AML-193 (cell line): ENCODE measurements around the gene F11R.
"Not testable (repeated sequence)": the region's sequence is repeated elsewhere in the genome, so short reads cannot be mapped to it uniquely, and the experiment has no call there.

ENCODE experiments used
- DNase-seq, 2 experiments: peaks; one replicate each; lab custom pipeline; 2025; lab: John Stamatoyannopoulos, UW

F11R gene

DNA sequence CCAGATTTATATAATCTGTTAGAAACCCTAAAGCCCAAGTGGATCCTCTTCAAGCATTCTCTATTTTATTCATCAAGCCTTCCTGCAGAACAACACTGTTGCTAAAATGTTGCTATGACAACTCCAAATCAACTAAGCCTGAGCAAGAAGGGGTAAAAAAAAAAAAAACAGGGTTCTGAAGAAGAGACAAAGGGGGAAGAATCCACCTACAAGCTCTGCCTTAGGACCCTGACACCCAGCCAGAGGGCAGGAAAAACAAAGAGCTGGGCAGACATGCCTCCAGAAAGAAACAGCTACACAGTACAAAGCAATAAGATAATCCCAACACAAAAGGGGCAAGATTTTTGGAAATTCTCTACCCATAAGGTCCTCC is 23.6 kb upstream of the F11R start:
- DNase-seq = no peak

DNA sequence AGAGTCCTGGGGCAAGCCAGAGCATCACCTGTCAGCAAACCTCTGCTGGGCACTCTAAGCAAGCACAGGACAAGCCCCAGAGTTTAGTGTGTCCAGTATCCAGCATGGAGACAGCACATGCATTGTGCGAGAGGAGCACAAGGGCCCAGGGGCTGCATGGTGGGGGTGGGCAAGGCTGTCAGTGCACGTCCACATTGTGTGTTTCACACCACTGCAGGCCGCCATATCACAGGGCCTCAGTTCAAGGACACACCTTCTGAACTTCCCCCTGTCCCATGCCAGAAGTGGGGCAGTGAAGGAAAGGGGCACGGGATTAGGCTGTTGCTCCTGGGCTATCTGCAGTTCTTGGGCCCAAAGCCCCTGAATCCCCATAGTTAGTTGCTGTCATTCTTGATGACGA is 18.6 kb upstream of the F11R start:
- no peak for DNase-seq

DNA sequence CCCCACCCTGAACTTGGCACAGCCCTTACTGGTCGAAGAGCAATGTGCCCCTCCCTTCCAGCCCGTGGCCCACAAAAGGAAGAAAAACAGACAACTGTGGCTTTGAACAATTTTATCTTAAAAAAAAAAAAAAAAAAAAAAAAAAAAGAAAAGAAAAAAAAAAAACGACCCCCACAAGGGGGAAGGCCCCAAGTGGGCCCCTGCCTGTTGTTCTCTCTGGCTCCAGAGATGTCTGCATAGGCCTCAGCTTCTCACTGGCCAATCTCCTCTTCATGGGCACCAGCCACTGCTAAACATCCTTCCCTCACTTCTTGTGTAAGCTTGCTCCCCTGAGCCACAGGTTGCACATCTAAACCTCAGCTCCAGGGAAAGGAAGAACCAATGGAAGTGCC is 18.2 kb upstream of the F11R start:
- DNase-seq = no peak

DNA sequence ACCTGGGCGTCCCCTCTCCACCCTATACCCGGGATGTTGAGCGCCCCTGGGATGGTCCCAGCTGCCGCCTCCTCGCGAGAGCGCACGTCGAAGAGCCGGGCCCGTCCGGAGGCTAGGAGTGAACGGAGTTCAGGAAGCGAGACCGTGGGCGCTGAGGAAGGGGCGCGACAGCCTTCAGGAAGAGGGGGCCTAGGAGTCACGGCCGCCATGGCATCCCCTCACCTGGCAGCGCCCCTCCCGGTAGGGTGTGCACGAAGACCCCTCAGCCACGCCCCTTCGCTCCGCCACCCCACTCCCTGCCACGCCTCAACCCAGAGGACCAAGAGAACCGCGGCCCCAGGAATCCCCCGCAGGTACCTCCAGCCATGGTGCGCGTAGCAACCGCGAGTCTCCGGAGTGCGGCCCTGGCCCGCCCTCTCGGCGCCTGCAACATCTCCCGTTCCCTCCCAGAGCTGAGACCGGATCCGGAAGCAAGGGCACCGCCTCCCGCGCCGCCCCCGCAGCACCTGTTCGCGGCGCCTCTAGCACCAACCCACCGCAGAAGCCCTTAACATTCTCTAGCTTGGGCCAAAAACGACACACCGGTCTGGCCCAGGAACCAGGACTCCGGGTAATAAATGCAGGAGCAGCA is 17.7 kb upstream of the F11R start, which contains the start of gene TSTD1:
TSTD1 (minus strand) TSS at position 442 of the 631 bp plus-strand sequence; CDS start at position 367, 75 bp downstream.
- DNase-seq = peak; percentile 16 to 28

DNA sequence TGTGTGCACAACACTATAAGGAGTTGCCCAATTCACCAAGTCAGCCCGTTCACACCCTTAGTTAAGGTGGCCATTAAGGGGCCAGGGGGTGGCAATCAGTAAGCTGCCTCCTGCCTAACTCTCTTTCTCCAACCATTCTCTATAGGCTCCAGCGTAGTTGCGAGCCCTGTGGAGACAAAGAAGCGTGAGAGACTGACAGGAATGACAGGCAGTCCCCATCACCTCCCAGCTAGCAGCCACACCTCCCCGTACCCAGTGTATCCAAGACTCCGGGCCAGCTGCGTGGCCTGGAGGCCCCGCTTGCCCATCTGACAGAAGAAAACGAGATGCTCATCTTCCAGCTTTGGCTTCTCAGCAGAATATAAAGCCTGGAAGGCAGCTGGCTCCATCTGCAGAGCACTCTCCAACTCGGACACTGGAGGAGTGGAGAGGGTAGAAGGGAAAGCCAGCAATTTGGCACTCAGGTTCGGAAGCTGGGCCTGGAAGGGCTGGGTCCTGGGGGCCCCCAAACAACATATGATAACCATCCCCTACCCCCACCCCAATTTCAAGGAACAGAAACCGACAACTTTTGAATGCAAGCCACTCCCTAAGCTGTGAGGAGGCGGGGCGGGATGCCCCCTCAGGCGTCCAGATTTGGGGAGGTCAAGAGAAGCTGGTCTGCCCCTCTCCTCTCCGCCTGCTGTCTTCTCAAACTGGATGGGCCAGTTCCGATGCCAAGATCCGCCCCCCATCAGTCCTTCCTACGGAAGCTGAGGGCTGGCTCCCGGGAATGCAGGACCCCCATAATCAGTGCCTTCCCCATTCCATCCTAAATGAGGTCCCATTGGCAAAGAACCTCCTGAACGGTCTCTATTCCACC is 16.9 kb upstream of the F11R start:
- DNase-seq = no peak

DNA sequence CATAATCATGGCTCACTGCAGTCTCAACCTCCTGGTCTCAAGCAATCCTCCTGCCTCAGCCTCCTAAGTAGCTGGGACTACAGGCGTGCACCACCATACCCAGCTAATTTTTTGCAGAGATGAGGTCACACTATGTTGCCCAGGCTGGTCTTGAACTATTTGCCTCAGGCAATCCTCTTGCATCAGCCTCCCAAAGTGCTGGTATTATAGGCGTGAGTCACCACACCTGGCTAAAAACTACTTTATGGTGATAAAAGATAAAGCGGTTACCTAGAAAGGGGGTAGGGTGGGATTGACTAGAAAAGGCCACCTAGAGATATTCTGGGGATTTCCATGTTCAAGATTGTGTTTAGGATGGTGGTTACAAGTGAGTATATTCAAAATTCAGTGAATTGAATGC is 12.8 kb upstream of the F11R start:
- no peak for DNase-seq

DNA sequence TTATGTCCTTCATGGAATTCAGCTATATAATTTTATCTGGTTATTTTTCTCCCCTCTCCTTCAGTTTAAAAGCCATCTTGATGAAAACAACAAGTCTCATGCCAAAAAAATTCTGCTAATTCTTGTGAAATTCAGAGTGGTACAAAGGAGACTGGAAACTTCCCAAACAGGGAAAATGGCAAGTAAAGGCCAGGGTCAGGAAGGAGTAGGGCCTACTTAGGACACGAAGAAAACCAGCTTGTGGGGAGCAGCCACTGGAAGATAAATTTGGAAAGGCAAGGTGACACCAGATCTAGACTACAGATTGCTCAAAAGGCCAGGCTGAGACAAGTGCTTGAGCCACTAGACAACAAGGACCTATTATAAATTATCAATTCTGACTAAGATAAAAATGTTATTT is 11.5 kb upstream of the F11R start:
- no peak for DNase-seq

DNA sequence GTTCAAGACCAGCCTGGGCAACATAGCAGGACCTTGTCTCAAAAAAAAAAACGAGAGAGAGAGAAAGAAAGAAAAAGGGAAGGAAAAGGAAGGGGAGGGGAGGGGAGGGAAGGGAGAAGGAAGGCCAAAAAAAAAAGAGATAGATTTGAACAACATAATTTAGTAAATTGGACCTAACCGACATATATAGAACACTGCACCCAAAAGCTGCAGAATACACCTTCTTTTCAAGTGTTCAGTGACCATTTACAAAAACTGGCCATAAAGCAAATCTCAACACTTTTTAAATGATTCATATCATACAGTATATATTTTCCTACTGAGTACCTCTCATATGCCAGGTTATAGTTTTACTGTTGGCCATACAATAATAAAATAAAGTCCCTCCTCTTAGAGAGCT is 10.9 kb upstream of the F11R start:
- no peak for DNase-seq

DNA sequence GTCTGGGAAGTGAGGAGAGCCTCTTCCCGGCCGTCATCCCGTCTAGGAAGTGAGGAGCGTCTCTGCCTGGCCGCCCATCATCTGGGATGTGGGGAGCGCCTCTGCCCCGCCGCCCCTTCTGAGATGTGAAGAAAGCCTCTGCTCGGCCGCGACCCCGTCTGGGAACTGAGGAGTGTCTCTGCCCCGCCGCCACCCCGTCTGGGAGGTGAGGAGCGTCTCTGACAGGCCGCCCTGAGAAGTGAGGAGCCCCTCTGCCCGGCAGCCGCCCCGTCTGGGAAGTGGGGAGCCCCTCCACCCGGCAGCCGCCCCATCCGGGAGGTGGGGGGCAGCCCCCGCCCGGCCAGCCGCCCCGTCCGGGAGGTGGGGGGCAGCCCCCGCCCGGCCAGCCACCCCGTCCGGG is 8.5 kb upstream of the F11R start:
- DNase-seq = not testable (repeated sequence)

DNA sequence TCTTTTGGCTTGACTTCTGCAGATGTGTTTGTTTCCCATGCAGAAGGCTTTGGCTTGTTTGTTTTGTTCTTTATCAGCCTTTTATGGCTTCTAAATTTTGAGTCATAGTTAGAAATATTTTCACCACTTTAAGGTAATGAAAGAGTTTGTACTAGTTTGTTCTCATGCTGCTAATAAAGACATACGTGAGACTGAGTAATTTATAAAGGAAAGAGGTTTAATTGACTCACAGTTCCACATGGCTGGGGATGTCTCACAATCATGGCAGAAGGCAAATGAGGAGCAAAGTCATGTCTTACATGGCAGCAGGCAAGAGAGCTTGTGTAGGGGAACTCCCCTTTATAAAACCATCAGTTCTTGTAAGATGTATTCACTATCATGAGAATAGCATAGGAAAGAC is 6.0 kb upstream of the F11R start:
- not testable (repeated sequence) for DNase-seq

DNA sequence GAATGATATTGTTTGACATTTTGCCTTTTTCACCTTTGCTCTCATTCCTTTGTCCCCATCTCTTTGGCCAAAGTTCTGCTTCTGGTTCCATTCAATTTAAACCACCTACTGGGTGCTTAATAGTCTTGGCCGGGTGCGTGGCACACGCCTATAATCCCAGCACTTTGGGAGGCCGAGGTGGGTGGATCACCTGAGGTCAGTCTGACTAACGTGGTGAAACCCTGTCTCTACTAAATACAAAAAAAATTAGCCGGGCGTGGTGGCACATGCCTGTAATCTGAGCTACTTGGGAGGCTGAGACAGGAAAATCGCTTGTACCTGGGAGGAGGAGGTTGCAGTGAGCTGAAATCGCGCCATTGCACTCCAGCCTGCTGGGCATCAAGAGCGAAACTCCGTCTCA is 1.5 kb upstream of the F11R start:
- DNase-seq = not testable (repeated sequence)

DNA sequence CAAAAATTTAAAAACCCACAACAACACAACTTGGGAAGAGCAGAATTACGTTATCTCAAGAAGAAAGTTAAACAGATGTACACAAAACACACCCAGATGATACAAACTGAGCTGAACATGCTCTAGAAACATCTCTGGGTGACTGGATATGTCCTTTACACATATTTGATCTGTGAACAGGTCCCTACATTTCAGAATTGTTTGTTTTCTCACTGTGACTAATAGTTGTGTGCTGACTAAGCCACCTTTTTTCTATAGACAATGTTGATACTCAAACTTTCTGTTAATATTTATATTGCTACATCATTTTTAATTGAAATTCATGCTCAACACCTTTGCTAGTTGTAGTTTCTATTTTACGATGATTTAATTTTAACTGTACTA is 1.0 kb upstream of the F11R start:
- DNase-seq = no peak

DNA sequence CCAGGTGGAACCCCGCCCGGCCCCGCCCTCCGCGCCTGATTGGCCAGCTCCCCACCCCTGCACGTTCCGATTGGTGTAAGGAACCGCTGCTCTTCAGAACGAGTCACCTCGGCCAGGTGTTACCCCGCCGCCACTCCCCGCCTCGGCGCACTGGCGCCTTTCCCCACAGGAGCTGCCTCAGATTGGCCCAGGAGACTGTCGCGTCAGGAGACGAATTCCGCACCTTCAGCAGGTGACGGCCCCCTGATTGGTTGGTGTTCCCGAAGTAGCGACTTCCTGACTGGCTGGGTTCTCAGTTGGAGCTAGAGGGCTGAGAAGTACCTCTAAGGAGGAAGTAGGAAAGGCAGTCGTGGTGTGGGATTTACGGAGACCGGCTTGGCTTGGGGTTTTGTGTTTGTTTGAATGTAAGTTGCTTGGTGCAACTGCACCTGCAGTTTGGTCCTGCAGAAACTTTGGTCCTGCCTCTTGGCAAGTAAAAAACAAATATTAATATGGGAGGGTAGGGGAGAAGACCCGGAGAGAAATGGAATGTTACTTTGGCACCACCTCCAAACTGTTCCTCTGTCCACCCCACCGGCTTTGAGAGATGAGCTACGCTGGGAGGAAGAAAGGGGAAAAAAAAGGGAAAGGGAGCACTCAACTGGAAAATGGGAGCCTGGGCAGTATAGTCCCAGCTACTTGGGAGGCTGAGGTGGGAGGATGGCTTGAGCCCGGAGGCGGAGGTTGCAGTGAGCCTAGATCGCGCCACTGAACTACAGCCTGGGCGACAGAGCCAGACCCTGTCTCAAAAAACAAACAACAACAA is 415 bp upstream of the F11R start:
- peak; percentile 84 for DNase-seq

DNA sequence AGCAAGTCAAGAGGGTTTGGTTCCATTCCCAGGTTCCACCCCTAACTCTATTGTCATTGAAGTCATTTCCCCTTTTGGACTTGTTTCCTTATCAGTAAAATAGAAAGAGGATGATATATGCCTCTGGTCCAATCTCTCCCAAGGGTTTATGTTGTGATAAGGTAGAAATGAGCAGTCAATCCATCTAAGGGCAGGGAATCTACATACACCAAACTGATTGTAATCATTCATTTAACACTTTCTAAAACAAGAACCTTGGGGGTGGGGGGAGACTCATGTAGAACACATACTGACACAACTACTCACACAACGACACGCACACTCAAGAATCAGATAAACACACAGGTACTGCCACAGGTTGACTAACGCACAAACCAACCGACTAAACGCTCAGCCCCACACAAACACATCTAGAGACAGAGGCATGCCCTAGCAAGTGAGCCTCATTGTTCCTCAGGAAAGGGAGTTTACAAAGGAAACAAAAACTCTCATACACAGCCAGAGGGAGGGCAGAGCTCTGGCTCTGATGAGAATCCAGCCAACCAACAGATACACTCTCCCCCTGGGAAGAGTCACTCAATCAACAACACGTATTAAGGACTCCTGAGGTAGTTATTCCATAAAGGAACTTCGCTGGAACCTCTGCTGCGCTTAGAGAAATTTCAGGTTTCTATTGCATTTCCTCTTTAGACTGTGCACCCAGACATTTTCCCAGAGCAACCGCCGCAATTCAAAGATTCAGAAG is 1.0 kb downstream of the F11R start:
- DNase-seq = no peak

DNA sequence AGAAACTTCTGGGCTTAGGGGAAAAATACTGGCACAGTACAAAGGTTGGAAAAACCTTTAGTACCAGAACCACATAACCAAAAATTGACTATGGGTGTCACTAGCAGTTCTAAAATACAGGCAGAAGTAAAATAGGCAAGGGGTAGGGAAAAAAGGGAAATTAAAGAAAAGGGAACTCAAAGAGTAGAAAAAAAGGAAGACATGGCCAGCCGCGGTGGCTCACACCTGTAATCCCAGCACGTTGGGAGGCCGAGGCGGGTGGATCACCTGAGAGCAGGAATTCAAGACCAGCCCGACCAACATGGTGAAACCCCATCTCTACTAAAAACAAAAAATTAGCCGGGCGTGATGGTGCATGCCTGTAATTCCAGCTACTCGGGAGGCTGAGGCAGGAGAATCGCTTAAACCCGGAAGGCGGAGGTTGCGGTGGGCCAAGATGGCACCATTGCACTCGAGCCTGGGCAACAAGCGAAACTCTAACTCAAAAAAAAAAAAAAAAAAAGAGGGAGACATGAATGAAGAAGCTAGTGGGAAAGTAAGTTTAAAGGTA is 1.8 kb downstream of the F11R start:
- peak; percentile 37 to 41 for DNase-seq

DNA sequence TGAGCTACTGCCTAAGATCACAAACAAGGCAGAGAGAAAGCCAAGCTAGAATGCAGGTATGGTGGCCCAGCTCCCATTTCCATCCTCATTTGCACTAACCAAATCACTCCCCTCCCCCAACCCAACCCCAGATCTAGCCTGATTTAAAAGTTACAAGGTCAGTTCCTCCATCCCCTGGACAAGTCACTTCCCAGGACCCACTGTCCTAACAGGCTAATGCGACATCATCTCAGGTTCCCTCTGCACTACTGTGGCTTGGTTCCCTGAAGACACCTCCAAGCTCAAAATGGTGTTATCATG is 2.4 kb downstream of the F11R start:
- DNase-seq = no peak

DNA sequence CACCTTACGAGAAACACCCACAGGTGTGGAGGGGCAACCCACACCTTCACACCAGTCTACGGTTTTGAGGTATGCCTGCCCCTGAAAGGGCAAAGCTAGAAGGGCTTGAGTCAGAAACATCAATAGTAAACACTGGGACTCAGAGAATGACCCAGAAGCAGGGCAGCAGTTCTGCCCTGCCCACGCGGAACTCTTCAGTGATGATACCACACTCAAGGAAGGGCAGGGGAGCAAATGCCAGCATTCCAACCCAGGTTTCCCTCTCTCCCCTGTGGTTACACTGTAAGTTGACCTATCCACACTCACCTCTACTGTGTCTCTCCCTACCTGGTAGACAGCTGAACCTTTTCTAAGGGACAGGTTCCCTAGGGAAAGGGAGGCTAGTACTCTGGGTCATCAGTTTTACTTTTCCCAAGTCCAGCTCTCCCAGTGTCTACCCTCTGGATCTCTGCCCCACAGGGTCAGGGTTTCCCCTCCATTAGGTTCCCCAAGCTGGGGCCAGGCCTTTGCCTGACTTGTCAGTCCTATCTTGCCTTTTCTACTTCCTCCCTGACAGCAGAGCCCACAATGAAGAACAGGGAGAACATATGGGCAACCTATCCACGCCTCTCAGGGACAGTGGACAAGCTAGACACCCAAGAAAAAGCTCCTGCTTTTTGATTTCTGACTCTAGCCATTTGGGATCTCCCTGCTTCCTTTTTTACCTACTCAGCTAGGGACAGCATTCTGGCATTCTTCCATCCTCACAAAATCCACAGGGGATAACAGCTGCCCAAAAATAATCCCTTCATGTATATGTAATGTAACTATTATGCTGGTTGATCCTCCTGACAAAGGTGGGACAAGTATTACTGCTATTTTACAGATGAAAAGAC is 3.0 kb downstream of the F11R start:
- peak in 1 of 2 experiments; percentile 9 for DNase-seq

DNA sequence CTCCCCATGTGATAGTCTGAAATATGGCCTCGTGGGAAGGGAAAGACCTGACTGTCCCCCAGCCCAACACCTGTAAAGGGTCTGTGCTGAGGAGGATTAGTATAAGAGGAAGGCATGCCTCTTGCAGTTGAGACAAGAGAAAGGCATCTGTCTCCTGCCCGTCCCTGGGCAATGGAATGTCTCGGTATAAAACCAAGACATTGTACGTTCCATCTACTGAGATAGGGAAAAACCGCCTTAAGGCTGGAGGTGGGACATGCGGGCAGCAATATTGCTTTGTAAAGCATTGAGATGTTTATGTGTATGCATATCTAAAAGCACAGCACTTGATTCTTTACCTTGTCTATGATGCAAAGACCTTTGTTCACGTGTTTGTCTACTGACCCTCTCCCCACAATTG is 3.8 kb downstream of the F11R start:
- DNase-seq = not testable (repeated sequence)

DNA sequence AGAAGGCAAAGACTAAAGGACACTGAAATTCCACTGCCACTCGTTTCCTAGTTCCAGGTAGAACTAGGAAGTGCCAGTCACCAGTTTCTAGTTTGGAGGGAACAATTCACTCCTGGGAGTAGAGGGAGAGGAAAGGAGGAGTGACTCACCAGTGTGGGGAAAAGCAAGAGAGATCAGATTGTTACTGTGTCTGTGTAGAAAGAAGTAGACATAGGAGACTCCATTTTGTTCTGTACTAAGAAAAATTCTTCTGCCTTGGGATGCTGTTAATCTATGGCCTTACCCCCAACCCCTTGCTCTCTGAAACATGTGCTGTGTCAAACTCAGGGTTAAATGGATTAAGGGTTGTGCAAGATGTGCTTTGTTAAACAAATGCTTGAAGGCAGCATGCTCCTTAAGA is 4.3 kb downstream of the F11R start:
- not testable (repeated sequence) for DNase-seq

DNA sequence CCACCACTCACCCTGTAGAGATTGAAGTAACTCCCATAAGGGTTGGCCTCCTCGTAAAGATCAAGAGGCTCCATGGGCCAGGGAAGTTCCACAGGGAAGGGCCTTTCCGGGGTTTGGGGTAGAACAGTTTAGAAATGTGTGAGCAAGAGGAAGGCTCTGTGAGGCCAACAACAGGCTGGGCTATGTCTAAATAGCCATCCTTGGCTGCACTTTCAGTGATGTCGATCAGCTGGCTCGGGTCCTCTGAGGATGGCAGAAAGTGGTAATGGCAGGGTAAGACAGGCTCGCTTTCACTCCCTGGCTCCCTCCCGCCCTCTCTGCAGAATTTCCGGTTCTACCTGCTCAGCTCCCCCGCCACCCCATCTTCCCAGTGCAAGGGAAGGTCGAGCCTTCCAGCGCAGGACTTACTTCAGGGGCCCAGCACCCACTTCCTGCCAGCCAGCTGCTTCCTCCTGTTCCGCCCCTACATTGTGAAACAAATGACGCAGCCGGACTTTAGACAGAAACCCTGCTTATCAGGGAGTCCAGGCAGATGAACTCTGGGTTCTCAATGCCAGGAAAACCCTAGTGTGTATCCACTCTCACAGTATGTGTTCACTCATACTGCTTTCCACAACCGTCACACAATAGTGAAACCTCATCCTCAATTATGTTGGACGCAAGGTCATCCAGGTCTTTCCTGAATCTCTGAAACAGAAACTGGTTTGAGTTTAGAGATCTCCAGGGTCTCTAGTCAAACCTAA is 7.3 kb downstream of the F11R start:
- peak; percentile 95 to 96 for DNase-seq
